Measurements from ENCODE around the gene OR4C5. TPM values are rescaled to one million over a fixed set of nuclear protein-coding genes. Genes with fewer than 3 reads are reported as not detected.
"Not testable (repeated sequence)": the region's sequence is repeated elsewhere in the genome, so short reads cannot be mapped to it uniquely, and the experiment has no call there.

Gene OR4C5
- total and polyA plus RNA-seq, 10 of the 15 experiments (the other 5 are each of a cell fraction or from before 2014, with no cell fraction given) = not detected

DNA sequence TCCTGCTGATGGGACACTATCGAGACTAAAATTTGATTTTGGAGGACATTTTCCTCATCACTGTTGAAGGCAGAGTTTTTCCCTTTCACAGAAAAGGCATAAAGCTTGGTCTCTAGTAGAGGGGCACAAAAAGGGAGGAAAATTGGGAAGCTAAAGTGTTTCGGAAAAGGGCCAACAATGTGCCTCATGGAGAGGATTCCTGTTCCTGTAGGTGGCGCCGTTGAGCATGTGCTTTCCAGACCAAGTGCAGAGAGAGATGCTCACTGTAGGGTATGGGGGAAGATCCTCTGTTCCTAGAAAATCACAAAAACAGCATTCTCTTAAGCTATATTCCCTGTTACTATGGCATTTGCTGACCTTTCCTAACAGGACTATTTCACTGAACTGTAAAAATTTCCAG lies 18.4 kb upstream of the OR4C5 start:
- ChIA-PET CTCF (interaction anchor here (0.5 to 1.2 kb wide), 2 partner anchors 15 to 18 kb away, joined by 3 to 4 read pairs; no protein-coding TSS in a partner anchor), SMC1A (ENCODE audit: uncharacterized antibody, unreplicated experiment) (no interaction called here), POLR2A (no interaction called here), RAD21 (ENCODE audit: unreplicated experiment) (no interaction called here)
- H3K9ac ChIP-seq (ENCODE audit: control insufficient read depth, insufficient read depth, low read length) = no peak overlapping the region
- TF ChIP-seq CTCF (IDR thresholded peaks at IDR 0.05 in 2 of 3, conservative IDR thresholded peaks at IDR 0.05 in 1 of 3; ENCODE audit: control insufficient read depth in 2 of 3, extremely low read depth in 1 of 3, insufficient read depth in 1 of 3, low read depth in 3 of 3, low read length in 3 of 3) (peak in 2 of 3 experiments; percentile 13 to 22; a peak in 2 of 6 replicates), SIN3A (IDR thresholded peaks at IDR 0.05; ENCODE audit: low read depth, low read length) (no peak)
- H3K4me2 ChIP-seq (ENCODE audit: control insufficient read depth, insufficient read depth) = no peak overlapping the region
- no TSS peak for BruUV-seq (replicated peaks)
- H3K79me2 ChIP-seq (ENCODE audit: control insufficient read depth, insufficient read depth, low read length) = no peaks in the 10 kb centered on the region
- no peak for DNase-seq (ENCODE audit: low read depth, low spot score)
- WGBS (ENCODE audit: insufficient coverage, insufficient replicate concordance, low lambda C conversion rate, missing lambda C conversion rate) = 26% methylated on average over 4 of the region's 4 CpGs
- in situ Hi-C loops (cut with MboI) (no loop called here), intact Hi-C loops (cut with micrococcal nuclease; ENCODE audit: unreplicated experiment) (no loop called here)
- H2AFZ ChIP-seq (ENCODE audit: control insufficient read depth, low read depth, low read length) = no peak overlapping the region
- H3K4me1 ChIP-seq (ENCODE audit: control insufficient read depth, insufficient read depth, low read length) = no peaks in the 10 kb centered on the region
- ATAC-seq = no peak
- H3K9me3 ChIP-seq (replicated peaks; ENCODE audit: control insufficient read depth, insufficient read depth, low read length) = no peaks in the 10 kb centered on the region
- H3K27me3 ChIP-seq (replicated peaks in 1 of 2; ENCODE audit: control insufficient read depth in 2 of 2, insufficient read depth in 2 of 2, low read length in 1 of 2) = no peaks in the 10 kb centered on the region
- no peaks in the 10 kb centered on the region for H3K36me3 ChIP-seq (ENCODE audit: control insufficient read depth in 2 of 2, insufficient read depth in 2 of 2, low read length in 1 of 2)
- no peak overlapping the region for H3K27ac ChIP-seq (ENCODE audit: control insufficient read depth, insufficient read depth)
- no peak for FAIRE-seq
- no peak overlapping the region for H3K4me3 ChIP-seq
- H4K20me1 ChIP-seq (ENCODE audit: control insufficient read depth, insufficient read depth) = no peaks in the 10 kb centered on the region

DNA sequence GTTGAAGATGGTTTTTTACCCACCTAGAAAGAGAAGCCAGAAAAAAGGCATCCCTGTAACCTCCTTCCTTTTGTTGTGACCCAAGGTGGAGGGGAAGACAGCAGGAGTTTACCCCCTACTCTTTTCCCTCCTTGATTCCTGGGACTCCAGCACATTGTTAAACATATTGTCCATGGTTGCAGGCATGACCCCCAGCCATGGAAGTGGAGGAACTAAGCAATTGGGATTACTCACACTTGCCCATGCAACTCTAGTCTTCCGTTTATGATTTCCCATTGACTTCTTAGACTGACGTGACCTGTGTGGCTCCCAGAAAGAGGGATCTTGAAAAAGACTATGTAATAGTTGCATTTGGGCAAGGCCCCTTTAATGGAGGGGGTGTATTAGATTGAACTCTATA lies 17.9 kb upstream of the OR4C5 start:
- H3K27me3 ChIP-seq (replicated peaks in 1 of 2; ENCODE audit: control insufficient read depth in 2 of 2, insufficient read depth in 2 of 2, low read length in 1 of 2); H3K79me2 ChIP-seq (ENCODE audit: control insufficient read depth, insufficient read depth, low read length); DNase-seq (ENCODE audit: low read depth, low spot score); POLR2A ChIA-PET; FAIRE-seq; in situ Hi-C loops (cut with MboI); H4K20me1 ChIP-seq (ENCODE audit: control insufficient read depth, insufficient read depth); BruUV-seq (replicated peaks); SMC1A ChIA-PET (ENCODE audit: uncharacterized antibody, unreplicated experiment); H3K4me3 ChIP-seq; H2AFZ ChIP-seq (ENCODE audit: control insufficient read depth, low read depth, low read length); H3K27ac ChIP-seq (ENCODE audit: control insufficient read depth, insufficient read depth); ATAC-seq; intact Hi-C loops (cut with micrococcal nuclease; ENCODE audit: unreplicated experiment); H3K4me2 ChIP-seq (ENCODE audit: control insufficient read depth, insufficient read depth); H3K9me3 ChIP-seq (replicated peaks; ENCODE audit: control insufficient read depth, insufficient read depth, low read length); H3K4me1 ChIP-seq (ENCODE audit: control insufficient read depth, insufficient read depth, low read length); RAD21 ChIA-PET (ENCODE audit: unreplicated experiment); H3K36me3 ChIP-seq (ENCODE audit: control insufficient read depth in 2 of 2, insufficient read depth in 2 of 2, low read length in 1 of 2); H3K9ac ChIP-seq (ENCODE audit: control insufficient read depth, insufficient read depth, low read length): not testable (repeated sequence)
- 18% methylated on average over 2 of the region's 2 CpGs for WGBS (ENCODE audit: insufficient coverage, insufficient replicate concordance, low lambda C conversion rate, missing lambda C conversion rate)
- CTCF ChIA-PET = interaction anchor here (1.2 kb wide), 1 partner anchor 17 kb away, joined by 4 read pairs; no protein-coding TSS in a partner anchor

DNA sequence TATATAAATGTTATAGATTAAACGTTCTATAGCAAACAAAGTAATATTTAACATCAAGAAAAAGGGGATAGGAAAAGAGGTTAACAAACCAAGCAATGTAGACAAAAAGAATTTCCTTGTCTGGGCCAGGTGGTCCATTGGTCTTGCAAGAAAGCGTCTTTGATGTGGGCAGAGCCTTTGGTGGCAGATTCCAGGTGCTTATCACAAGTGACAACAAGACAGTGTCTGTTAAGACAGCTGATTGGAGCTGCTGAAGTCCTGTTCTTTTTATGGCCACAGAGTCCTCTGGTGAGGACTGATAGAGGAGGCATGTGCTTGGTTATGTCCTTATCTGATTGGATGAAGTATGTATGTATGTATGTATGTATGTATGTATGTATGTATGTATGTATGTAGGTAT lies 5.0 kb downstream of the OR4C5 start:
- H3K36me3 ChIP-seq (ENCODE audit: control insufficient read depth in 2 of 2, insufficient read depth in 2 of 2, low read length in 1 of 2); FAIRE-seq; DNase-seq (ENCODE audit: low read depth, low spot score); H3K27ac ChIP-seq (ENCODE audit: control insufficient read depth, insufficient read depth); ATAC-seq; H2AFZ ChIP-seq (ENCODE audit: control insufficient read depth, low read depth, low read length); H3K4me2 ChIP-seq (ENCODE audit: control insufficient read depth, insufficient read depth); H3K9ac ChIP-seq (ENCODE audit: control insufficient read depth, insufficient read depth, low read length); H3K4me1 ChIP-seq (ENCODE audit: control insufficient read depth, insufficient read depth, low read length); POLR2A ChIA-PET; H3K9me3 ChIP-seq (replicated peaks; ENCODE audit: control insufficient read depth, insufficient read depth, low read length); H4K20me1 ChIP-seq (ENCODE audit: control insufficient read depth, insufficient read depth); H3K79me2 ChIP-seq (ENCODE audit: control insufficient read depth, insufficient read depth, low read length); in situ Hi-C loops (cut with MboI); SMC1A ChIA-PET (ENCODE audit: uncharacterized antibody, unreplicated experiment); RAD21 ChIA-PET (ENCODE audit: unreplicated experiment); BruUV-seq (replicated peaks); H3K4me3 ChIP-seq; intact Hi-C loops (cut with micrococcal nuclease; ENCODE audit: unreplicated experiment); CTCF ChIA-PET; H3K27me3 ChIP-seq (replicated peaks in 1 of 2; ENCODE audit: control insufficient read depth in 2 of 2, insufficient read depth in 2 of 2, low read length in 1 of 2): not testable (repeated sequence)
- 0% methylated on average over 2 of the region's 2 CpGs for WGBS (ENCODE audit: insufficient coverage, insufficient replicate concordance, low lambda C conversion rate, missing lambda C conversion rate)
